AML-193 (cell line): ENCODE results near the gene PRRG3.

ENCODE experiments used
- DNase-seq, 2 experiments: peaks; one replicate each; lab custom pipeline; 2025; lab: John Stamatoyannopoulos, UW

The PRRG3 gene

DNA sequence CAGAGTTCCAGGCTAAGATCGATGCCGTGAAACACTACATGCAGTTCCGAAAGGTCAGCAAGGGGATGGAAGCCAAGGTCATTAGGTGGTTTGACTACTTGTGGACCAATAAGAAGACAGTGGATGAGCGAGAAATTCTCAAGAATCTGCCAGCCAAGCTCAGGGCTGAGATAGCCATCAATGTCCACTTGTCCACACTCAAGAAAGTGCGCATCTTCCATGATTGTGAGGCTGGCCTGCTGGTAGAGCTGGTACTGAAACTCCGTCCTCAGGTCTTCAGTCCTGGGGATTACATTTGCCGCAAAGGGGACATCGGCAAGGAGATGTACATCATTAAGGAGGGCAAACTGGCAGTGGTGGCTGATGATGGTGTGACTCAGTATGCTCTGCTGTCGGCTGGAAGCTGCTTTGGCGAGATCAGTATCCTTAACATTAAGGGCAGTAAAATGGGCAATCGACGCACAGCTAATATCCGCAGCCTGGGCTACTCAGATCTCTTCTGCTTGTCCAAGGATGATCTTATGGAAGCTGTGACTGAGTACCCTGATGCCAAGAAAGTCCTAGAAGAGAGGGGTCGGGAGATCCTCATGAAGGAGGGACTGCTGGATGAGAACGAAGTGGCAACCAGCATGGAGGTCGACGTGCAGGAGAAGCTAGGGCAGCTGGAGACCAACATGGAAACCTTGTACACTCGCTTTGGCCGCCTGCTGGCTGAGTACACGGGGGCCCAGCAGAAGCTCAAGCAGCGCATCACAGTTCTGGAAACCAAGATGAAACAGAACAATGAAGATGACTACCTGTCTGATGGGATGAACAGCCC lies 48.6 kb downstream of the PRRG3 start:
- no peak for DNase-seq

DNA sequence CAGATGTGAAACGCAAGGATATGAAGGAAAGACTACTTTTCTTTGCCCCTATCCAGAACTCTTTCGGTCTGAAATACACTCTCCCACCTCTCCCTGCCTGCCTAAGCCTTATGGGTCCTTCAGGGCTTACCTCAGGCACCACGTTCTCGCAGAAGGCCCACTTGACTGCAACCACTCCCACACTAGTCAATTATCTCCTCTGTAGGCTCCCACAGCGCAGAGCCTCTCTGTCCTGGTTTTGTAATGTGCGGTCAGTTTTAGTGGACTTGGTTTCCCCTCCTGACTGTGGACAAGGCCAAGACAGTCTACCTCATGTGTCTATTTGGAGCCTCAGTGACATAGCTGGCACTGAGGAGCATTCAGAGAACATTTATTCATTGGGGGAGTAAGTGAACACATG lies 50.4 kb downstream of the PRRG3 start:
- DNase-seq = no peak

DNA sequence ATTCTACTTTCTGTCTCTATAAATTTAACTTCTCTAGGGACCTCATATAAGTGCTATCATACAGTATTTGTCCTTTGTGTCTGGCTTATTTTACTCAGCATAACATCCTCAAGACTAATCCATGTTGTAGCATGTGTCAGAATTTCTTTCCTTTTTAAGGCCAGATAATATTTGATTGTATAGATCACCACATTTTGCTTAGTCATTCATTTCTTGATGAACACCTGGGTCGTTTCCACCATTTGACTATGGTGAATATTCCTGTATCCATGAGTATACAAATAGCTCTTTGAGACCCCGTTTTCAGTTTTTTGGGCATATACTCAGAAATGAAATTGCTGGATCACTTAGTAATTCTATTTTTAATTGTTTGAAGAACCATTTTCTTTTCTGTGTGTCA lies 51.2 kb downstream of the PRRG3 start:
- no peak for DNase-seq

DNA sequence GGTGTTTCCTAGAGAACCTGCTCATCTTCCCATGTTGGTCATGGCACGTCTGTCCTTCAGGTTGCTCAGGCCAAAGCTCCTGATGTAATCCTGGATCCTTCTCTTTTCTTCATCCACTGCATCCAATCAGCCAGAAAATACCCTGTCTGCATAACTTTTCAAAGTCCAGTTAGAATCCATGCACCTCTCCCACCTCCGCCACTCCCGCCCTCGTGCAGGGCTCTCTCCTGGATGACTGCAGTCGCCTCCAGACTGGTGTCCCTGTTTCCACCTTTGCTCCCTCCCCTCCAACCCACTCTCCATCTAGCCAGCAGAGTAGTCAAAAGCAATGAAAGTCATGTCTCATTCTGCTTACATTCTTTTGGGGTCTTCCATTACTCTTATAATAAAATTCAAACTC lies 55.3 kb downstream of the PRRG3 start:
- no peak for DNase-seq

DNA sequence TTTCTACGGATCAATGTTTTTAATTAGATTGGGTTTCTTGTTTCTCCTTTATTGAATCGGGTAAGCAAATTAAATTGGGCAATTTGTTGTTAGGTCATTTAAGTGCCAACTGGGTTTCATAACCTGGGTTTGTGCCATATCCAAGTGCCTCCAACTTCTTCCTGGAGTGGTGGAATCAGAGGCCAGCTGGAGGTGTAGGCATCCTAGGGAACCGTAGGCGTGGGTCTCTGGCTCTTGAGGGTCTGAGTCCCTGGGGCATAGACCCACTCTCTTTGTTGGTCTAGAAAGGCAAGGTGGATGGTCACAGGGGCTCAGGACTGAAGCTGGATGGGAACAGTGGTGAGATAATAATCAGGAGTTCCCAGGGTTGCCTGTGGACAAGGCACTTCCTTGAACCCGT lies 57.6 kb downstream of the PRRG3 start:
- DNase-seq = no peak

DNA sequence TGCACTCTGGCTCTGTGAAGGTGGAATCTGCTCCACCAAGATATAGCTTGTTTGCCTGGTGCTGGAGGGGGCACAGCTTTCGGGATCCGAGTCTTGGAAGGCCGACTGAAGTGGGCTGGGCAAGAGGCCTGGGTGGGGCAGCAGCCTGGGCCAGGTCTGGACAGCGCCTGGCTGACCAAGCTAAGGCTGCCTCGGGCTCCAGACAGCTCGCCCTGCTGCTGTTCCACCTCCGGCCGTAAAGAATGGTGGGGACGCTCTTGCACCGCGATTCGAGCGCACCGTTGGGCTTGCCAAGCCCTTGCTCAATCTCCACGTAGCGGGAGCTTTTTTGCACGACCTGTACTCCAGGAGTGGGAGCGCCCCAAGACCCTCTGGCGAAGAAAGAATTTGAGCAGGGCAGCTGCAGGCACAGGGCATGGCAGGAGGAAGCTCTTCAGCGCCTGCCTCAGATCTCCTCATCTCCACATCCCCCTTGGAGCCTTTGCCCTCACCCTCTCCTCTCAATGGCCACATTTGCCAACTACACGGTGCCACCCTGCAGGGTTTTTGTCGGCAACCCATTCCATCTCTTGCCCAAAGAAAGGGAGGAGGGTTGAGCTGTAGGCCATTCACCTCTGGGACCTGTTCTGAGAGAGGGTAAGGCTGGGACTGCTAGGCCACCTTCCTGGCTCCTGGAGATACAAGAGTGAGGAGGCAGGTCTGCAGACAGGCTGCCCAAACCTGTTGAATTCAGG lies 58.2 kb downstream of the PRRG3 start:
- DNase-seq = no peak

DNA sequence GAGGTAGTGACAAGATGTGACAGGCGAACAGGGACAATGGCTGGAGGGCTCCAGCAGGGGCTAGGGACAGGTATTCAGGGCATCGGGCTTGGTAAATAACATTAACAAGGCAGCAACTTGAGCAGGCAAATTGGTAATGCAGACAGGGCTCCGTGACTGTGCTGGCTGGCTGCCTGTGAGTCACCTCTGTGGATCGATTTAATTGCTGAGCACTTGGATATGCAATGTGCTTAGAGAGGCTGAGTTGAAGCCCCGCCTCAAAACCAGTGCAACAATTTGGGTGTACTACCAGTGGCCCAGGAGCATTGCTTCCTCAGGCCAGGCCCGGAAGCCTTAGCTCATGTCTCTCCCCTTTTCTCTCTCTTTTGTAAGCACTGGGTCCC lies 58.8 kb downstream of the PRRG3 start:
- DNase-seq = no peak

DNA sequence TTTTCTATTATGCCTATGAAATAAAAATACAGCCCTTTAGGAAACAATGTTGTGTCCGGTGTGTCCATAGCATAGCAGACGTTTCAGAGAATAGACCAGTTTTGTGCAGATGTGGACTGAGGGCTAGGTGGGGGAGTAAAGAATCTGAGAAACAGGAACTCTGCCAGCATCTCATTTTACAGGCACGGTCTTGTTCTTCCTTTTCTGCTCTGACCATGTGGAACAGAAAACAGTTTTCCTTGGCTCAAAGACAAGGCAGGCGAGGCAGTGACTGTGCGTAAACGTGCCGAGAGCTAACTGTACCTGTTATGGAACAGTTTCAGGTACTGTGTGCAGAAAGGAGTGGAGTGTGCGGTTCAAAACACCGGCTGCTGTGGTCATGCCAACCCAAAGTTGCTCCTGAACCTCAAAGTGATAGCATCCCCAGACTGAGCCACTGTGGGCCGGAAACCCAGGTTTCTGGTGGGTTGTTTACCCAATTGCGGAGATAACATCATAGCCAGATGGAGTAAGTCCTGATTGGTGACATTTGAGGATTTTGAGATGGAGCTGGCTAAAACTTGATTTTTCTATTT lies 59.5 kb downstream of the PRRG3 start:
- DNase-seq = no peak
